ENCODE results near the gene FAXDC2. TPM values are rescaled to one million over a fixed set of nuclear protein-coding genes. Genes with fewer than 3 reads are reported as not detected.
A peak's percentile ranks its signal among the peaks of the same experiment; 100 is the strongest.

The FAXDC2 gene
- total and polyA plus RNA-seq, 2 of the 13 experiments (the other 11 are each of a cell fraction or from before 2014, with no cell fraction given): 4.7 to 58.8 TPM

DNA sequence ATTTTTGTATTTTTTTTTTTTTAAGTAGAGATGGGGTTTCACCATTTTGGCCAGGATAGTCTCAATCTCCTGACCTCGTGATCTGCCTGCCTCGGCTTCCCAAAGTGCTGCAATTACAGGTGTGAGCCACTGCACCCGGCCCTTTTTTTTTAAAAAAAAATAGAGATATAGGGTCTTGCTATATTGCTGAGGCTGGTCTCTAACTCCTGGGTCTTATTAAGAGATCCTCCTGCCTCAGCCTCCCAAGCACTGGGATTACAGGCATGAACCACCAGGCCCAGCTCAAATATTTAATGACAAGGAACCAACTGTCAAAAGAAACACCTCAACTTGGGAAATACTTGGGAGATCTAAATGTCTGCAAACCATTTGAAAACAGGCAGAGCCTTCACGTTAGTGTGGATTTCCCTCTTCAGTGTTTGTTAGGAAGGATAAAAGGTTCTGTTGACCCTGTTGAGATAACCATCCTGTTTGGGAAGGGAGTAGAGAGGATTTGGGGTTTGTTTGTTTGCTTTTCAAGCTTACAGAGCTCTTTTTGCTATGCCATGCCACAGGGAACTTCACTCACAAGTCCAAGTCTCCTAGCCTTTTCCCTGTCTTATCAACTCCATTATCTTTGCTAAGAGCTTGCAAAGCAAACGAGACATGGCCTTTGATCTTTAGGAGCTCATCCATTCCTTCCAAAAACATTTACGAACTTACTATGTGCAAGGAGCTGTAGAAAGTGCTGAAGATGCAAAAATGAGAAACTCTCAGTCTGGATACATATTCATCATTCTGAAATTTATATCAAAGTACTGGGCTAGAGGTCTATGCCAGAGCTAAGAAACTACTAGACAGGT lies 7.5 kb downstream of the FAXDC2 start (continued):
- TF ChIP-seq MTA3 (CRISPR knock-in tag; IDR thresholded peaks at IDR 0.05) (no peak), ZSCAN31 (CRISPR knock-in tag; IDR thresholded peaks at IDR 0.05; ENCODE audit: low read depth) (peak; percentile 71), ARNT2 (CRISPR knock-in tag; IDR thresholded peaks at IDR 0.05; ENCODE audit: low read depth) (no peak), MZF1 (CRISPR knock-in tag; IDR thresholded peaks at IDR 0.05; ENCODE audit: borderline replicate concordance) (no peak), FOXO1 (CRISPR knock-in tag; IDR thresholded peaks at IDR 0.05) (peak; percentile 96), NCOA5 (CRISPR knock-in tag; IDR thresholded peaks at IDR 0.05) (no peak), ZNF441 (CRISPR knock-in tag; IDR thresholded peaks at IDR 0.05; ENCODE audit: borderline replicate concordance) (no peak), NFYB (CRISPR knock-in tag; IDR thresholded peaks at IDR 0.05) (no peak), KMT2B (CRISPR knock-in tag; IDR thresholded peaks at IDR 0.05) (no peak), ZNF644 (CRISPR knock-in tag; IDR thresholded peaks at IDR 0.05; ENCODE audit: low read depth) (peak; percentile 15; the same call in 1 of the 2 replicates), ZMAT3 (CRISPR knock-in tag; conservative IDR thresholded peaks at IDR 0.05) (0 out of 2 replicates have a peak, but pooled peaks have one; percentile 62), ZNF44 (CRISPR knock-in tag; IDR thresholded peaks at IDR 0.05) (no peak), BRCA1 (CRISPR knock-in tag; IDR thresholded peaks at IDR 0.05) (no peak), NPAS2 (CRISPR knock-in tag; IDR thresholded peaks at IDR 0.05; ENCODE audit: borderline replicate concordance) (no peak), ZC3H4 (CRISPR knock-in tag; IDR thresholded peaks at IDR 0.05; ENCODE audit: borderline replicate concordance) (no peak), MIXL1 (CRISPR knock-in tag; IDR thresholded peaks at IDR 0.05) (peak; percentile 67), ELF4 (CRISPR knock-in tag; IDR thresholded peaks at IDR 0.05; ENCODE audit: borderline replicate concordance) (no peak)
- TF ChIP-seq, protein P1, sequence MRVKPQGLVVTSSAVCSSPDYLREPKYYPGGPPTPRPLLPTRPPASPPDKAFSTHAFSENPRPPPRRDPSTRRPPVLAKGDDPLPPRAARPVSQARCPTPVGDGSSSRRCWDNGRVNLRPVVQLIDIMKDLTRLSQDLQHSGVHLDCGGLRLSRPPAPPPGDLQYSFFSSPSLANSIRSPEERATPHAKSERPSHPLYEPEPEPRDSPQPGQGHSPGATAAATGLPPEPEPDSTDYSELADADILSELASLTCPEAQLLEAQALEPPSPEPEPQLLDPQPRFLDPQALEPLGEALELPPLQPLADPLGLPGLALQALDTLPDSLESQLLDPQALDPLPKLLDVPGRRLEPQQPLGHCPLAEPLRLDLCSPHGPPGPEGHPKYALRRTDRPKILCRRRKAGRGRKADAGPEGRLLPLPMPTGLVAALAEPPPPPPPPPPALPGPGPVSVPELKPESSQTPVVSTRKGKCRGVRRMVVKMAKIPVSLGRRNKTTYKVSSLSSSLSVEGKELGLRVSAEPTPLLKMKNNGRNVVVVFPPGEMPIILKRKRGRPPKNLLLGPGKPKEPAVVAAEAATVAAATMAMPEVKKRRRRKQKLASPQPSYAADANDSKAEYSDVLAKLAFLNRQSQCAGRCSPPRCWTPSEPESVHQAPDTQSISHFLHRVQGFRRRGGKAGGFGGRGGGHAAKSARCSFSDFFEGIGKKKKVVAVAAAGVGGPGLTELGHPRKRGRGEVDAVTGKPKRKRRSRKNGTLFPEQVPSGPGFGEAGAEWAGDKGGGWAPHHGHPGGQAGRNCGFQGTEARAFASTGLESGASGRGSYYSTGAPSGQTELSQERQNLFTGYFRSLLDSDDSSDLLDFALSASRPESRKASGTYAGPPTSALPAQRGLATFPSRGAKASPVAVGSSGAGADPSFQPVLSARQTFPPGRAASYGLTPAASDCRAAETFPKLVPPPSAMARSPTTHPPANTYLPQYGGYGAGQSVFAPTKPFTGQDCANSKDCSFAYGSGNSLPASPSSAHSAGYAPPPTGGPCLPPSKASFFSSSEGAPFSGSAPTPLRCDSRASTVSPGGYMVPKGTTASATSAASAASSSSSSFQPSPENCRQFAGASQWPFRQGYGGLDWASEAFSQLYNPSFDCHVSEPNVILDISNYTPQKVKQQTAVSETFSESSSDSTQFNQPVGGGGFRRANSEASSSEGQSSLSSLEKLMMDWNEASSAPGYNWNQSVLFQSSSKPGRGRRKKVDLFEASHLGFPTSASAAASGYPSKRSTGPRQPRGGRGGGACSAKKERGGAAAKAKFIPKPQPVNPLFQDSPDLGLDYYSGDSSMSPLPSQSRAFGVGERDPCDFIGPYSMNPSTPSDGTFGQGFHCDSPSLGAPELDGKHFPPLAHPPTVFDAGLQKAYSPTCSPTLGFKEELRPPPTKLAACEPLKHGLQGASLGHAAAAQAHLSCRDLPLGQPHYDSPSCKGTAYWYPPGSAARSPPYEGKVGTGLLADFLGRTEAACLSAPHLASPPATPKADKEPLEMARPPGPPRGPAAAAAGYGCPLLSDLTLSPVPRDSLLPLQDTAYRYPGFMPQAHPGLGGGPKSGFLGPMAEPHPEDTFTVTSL (CRISPR knock-in tag; IDR thresholded peaks at IDR 0.05; ENCODE audit: borderline replicate concordance): peak; percentile 98
- TF ChIP-seq, protein P2, sequence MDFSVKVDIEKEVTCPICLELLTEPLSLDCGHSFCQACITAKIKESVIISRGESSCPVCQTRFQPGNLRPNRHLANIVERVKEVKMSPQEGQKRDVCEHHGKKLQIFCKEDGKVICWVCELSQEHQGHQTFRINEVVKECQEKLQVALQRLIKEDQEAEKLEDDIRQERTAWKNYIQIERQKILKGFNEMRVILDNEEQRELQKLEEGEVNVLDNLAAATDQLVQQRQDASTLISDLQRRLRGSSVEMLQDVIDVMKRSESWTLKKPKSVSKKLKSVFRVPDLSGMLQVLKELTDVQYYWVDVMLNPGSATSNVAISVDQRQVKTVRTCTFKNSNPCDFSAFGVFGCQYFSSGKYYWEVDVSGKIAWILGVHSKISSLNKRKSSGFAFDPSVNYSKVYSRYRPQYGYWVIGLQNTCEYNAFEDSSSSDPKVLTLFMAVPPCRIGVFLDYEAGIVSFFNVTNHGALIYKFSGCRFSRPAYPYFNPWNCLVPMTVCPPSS (IDR thresholded peaks at IDR 0.05): no peak
- TF ChIP-seq, protein P3, sequence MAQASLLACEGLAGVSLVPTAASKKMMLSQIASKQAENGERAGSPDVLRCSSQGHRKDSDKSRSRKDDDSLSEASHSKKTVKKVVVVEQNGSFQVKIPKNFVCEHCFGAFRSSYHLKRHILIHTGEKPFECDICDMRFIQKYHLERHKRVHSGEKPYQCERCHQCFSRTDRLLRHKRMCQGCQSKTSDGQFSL (CRISPR knock-in tag; IDR thresholded peaks at IDR 0.05): no peak
- TF ChIP-seq, protein P4, sequence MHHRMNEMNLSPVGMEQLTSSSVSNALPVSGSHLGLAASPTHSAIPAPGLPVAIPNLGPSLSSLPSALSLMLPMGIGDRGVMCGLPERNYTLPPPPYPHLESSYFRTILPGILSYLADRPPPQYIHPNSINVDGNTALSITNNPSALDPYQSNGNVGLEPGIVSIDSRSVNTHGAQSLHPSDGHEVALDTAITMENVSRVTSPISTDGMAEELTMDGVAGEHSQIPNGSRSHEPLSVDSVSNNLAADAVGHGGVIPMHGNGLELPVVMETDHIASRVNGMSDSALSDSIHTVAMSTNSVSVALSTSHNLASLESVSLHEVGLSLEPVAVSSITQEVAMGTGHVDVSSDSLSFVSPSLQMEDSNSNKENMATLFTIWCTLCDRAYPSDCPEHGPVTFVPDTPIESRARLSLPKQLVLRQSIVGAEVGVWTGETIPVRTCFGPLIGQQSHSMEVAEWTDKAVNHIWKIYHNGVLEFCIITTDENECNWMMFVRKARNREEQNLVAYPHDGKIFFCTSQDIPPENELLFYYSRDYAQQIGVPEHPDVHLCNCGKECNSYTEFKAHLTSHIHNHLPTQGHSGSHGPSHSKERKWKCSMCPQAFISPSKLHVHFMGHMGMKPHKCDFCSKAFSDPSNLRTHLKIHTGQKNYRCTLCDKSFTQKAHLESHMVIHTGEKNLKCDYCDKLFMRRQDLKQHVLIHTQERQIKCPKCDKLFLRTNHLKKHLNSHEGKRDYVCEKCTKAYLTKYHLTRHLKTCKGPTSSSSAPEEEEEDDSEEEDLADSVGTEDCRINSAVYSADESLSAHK (CRISPR knock-in tag; IDR thresholded peaks at IDR 0.05; ENCODE audit: borderline replicate concordance): no peak

Data from HepG2 (cell line).